Measurements from ENCODE around the gene ZNF141.
"Not testable (repeated sequence)": the region's sequence is repeated elsewhere in the genome, so short reads cannot be mapped to it uniquely, and the experiment has no call there.

Gene ZNF141

DNA sequence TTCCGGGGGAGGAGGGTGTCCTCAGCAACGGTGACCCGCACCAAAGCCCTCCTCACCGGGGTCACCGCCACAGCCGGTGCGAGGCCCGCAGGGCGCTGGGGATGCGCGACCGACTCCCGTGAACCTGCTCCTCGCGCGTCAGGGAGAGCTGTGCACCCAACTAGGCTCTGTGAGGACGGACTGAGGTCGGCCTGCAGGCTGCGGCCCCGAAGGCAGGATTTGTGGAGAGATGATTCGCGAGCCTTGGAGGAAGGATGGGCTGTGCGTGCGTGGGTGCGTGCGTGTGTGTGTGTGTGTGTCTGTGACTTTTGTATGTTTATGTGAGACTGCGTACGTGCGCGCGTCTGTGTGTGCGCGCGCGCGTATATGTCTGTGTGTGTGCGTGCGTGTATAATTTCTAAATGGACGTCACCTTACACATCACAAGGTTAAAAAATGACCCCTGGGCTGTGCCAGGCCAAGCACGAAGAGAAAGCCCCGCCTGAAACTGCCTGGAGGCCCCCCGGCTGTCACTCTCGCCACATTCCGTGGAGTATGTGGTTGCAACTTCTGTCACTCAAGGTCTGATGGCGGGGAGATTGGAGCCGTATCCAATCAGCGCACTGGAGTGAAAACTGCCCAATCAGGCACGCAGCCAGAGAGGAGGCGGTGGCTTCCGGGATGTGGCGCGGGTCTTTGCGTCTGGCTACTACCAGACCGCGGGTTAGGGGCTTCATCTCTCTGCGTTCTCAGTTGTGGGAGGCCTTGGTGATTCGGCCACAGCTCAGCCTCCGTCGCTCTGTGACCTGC is at the start of gene ZNF141:
Gene ZNF141, plus strand, starts transcription at position 672 of the 789 bp plus-strand sequence. CDS start 170 bp downstream, outside the sequence.
- TF ChIP-seq, protein P1, sequence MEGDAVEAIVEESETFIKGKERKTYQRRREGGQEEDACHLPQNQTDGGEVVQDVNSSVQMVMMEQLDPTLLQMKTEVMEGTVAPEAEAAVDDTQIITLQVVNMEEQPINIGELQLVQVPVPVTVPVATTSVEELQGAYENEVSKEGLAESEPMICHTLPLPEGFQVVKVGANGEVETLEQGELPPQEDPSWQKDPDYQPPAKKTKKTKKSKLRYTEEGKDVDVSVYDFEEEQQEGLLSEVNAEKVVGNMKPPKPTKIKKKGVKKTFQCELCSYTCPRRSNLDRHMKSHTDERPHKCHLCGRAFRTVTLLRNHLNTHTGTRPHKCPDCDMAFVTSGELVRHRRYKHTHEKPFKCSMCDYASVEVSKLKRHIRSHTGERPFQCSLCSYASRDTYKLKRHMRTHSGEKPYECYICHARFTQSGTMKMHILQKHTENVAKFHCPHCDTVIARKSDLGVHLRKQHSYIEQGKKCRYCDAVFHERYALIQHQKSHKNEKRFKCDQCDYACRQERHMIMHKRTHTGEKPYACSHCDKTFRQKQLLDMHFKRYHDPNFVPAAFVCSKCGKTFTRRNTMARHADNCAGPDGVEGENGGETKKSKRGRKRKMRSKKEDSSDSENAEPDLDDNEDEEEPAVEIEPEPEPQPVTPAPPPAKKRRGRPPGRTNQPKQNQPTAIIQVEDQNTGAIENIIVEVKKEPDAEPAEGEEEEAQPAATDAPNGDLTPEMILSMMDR (IDR thresholded peaks at IDR 0.05; ENCODE audit: low read depth, low read length, missing control alignments) = no peak
- in situ Hi-C loops (cut with HindIII; ENCODE audit: low pct_ligation_motif_present, low sequenced_read_pairs) = no loop called here
- H3K27me3 ChIP-seq (replicated peaks) = no peaks in the 10 kb centered on the region
- peak; percentile 97 for DNase-seq
- peak within 1 kb of the TSS; percentile 84 for H3K4me3 ChIP-seq (ENCODE audit: low read depth, low read length)
- peak within 1 kb of the TSS; percentile 79 for H3K27ac ChIP-seq
- H3K36me3 ChIP-seq (replicated peaks) = no peaks in the 10 kb centered on the region

DNA sequence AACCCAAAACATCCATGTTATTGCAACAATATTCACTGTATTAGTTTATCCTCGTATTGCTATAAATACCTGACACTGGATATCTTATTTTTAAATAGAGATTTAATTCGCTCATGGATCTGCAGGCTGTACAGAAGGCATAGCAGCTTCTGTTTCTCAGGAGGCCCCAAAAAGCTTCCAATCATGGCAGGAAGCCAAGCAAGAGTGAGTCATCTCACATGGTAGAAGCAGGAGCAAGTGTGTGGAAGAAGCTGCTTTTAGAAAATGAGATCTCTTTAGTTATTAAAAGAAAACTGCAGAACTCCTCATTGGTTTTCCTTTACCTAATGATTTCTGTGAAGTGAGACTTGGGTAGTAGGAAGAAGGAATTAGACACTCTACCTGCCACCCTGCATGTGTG is 48.7 kb upstream of the ZNF141 start:
- in situ Hi-C loops (cut with HindIII; ENCODE audit: low pct_ligation_motif_present, low sequenced_read_pairs) = no loop called here
- no peak overlapping the region for H3K4me3 ChIP-seq (ENCODE audit: low read depth, low read length)
- no peak overlapping the region for H3K27ac ChIP-seq
- no peaks in the 10 kb centered on the region for H3K36me3 ChIP-seq (replicated peaks)
- no peaks in the 10 kb centered on the region for H3K27me3 ChIP-seq (replicated peaks)
- TF ChIP-seq, protein P1 (IDR thresholded peaks at IDR 0.05; ENCODE audit: low read depth, low read length, missing control alignments) = no peak
- peak; percentile 57 for DNase-seq

DNA sequence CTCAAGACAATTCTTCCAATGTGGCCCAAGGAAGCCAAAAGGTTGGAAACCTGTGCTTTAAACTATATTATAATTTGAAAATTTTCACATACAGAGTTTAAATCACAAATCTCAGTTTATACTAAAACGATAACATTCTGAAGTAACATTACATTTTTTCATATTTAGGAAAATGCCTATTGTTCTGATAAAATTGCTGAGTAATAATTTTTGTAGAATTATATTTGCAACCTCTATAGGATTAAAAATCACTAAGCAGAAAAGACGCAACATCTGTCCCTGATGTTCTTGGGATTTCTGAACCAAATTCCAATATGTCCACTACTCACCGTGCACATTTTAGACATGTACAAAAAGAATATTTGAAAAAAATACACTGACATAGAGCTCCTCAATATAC is 42.9 kb upstream of the ZNF141 start:
- DNase-seq = no peak
- Histone ChIP-seq H3K27me3 (replicated peaks) (no peaks in the 10 kb centered on the region), H3K36me3 (replicated peaks) (no peaks in the 10 kb centered on the region), H3K27ac (no peak overlapping the region), H3K4me3 (ENCODE audit: low read depth, low read length) (no peak overlapping the region)
- in situ Hi-C loops (cut with HindIII; ENCODE audit: low pct_ligation_motif_present, low sequenced_read_pairs) = no loop called here
- TF ChIP-seq, protein P1 (IDR thresholded peaks at IDR 0.05; ENCODE audit: low read depth, low read length, missing control alignments) = no peak

DNA sequence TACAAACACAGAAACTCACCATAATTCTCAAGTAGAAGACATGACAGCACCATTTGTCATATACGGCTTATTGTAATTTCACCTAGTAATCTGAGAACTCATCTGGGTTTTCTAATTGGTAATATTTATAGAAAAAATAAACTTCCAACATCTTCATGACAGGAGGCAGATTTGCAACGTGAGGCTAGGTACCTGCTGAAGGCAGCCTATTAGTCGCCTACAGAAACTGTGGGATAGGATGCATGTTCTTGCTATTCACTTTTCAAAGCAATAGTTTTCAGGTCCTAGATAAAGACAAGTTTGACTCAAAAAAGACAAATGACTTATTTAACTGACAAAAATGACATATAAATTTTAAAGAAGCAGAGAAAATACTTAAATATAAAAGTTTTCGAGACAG is 35.2 kb upstream of the ZNF141 start:
- TF ChIP-seq, protein P1 (IDR thresholded peaks at IDR 0.05; ENCODE audit: low read depth, low read length, missing control alignments) = no peak
- H3K27ac ChIP-seq = no peak overlapping the region
- in situ Hi-C loops (cut with HindIII; ENCODE audit: low pct_ligation_motif_present, low sequenced_read_pairs) = no loop called here

DNA sequence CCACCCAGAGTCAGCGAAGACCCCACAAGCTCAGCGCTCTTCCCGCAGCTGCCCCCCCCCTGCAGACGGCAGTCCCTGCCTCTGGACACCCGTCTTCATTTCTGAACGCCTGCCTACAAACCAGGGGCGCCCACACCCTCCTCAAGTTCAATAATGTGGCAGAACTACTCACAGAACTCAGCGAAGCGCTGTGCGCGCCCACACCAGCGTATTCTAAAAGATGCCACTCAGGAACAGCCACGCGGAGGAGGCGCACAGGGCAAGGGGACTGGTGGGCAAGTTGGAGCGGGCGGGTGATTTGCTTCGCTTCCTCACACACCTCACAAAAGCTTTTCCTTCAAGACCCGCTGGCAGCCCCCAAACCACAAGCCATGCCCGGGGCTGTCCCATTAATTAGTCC is 33.1 kb upstream of the ZNF141 start:
- H3K27me3 ChIP-seq (replicated peaks); H3K36me3 ChIP-seq (replicated peaks); in situ Hi-C loops (cut with HindIII; ENCODE audit: low pct_ligation_motif_present, low sequenced_read_pairs); H3K27ac ChIP-seq: not testable (repeated sequence)
- DNase-seq = peak; percentile 2
- peak overlapping the region; percentile 73 for H3K4me3 ChIP-seq (ENCODE audit: low read depth, low read length)

More for the DNA sequence above, 35.2 kb upstream of the ZNF141 start:
- Histone ChIP-seq H3K36me3 (replicated peaks) (no peaks in the 10 kb centered on the region), H3K4me3 (ENCODE audit: low read depth, low read length) (no peak overlapping the region), H3K27me3 (replicated peaks) (no peaks in the 10 kb centered on the region)
- DNase-seq = no peak

DNA sequence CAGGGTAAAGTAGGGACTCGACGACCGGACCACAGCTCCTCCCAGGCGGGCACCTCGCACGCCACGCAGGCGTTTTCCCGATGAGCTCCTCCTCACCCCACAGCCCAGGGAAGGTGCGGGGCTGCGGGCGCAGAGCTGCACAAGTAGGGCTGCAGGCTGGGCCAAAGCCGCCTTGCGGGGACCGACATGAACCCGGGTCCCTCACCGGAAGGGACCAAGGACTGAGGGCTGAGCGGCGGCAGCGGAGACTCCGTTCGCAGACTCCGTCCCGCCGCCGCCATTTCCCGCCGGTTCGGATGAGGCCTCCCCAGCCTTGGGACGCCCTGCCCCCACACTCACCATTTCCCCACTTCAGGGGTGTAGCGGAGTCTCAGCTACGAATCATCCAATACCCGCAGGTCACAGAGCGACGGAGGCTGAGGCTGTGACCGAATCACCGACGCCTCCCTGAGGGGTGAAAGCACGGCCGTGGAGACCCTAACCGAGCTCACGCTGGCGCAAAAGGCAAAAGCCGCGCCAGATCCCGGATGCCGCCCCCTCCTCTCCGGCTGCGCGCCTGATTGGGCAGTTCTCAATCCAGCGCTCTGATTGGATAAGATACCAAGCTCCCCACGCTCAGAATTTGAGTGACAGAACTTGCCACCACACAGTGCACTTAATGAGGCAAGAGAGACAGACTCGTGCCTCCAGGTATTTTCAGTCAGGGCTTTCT is 32.5 kb upstream of the ZNF141 start, which contains the start of gene ZNF732:
Gene ZNF732, minus strand, starts transcription at position 506 of the 712 bp plus-strand sequence. Its CDS starts 164 bp downstream, at position 342.
- Histone ChIP-seq H3K27ac (no peak within 1 kb of the TSS), H3K36me3 (replicated peaks) (no peaks in the 10 kb centered on the region), H3K27me3 (replicated peaks) (no peaks in the 10 kb centered on the region), H3K4me3 (ENCODE audit: low read depth, low read length) (peak within 1 kb of the TSS; percentile 73)
- TF ChIP-seq, protein P1 (IDR thresholded peaks at IDR 0.05; ENCODE audit: low read depth, low read length, missing control alignments) = no peak
- DNase-seq = peak; percentile 86
- in situ Hi-C loops (cut with HindIII; ENCODE audit: low pct_ligation_motif_present, low sequenced_read_pairs) = no loop called here
